NB4 (cell line): Measurements from ENCODE around the gene FBRS.

Source experiments
- CTCF ChIP-seq: IDR thresholded peaks from one replicate; pipeline ENCODE4 v1.5.1; 2012; ENCODE audit warnings: low read depth, low read length
- POLR2A ChIP-seq: IDR thresholded peaks from 2 replicates; pipeline ENCODE4 v1.6.1; 2011; ENCODE audit warnings: mild to moderate bottlenecking; ENCODE audit not compliant: insufficient read length; ENCODE audit errors: extremely low read depth

GRCh38 chr16:30656974-30657865, 1.0 kb upstream of the FBRS start:
- TF ChIP-seq CTCF (no peak), POLR2A (no peak)
